Activated CD4-positive, alpha-beta T cell treated with anti-CD3 and anti-CD28 coated beads, Interleukin-2, Interleukin-4, amounts not matched to agents 100 ng/mL and 50 ng/mL, durations not matched to agents 16 hours and 8 hours (primary cell): Measurements from ENCODE around the gene PPIF.

Source experiments
- DNase-seq: peaks from one replicate; pipeline ENCODE4 v3.0.0-alpha.2; 2020; ENCODE audit warnings: low spot score

The PPIF gene

DNA sequence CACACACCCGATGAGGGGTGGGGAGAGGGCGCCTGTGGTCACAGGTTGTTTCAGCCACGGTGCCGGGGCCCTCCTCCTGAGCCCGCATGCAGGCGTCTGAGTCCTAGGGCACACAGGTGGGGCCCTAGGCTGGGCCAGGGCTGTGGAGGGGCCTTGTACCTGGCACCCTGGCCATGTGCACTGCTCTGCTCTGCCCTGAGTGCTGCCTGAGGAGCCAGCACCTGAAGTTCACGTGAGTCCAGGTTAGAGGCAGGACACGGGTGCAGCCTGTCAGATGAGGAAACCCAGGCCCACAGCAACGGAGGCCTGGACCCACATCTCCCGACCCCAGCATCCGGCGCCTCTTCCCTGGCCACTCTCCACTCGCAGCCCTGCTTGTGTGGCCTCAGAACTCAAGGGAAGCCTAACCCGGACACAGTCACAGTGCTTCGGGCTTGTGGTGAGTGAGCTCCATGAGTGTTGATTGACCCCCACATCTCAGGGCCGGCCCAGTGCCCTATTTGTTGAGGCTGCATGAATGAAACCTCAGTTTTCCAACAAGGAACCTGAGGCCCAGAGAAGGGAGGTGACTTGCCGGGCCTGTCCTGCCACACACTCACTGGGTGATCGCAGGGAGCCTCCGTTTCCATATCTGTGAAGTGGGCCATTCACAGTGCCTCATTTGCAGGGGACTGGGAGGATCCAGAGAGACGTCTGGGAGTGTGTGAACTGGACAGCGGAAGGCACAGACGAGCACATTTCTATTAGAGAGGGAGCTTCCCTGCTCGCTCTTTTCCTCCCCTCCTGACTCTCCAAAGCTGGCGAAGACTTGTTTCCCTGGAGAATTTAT lies 39.6 kb downstream of the PPIF start:
- DNase-seq = no peak

DNA sequence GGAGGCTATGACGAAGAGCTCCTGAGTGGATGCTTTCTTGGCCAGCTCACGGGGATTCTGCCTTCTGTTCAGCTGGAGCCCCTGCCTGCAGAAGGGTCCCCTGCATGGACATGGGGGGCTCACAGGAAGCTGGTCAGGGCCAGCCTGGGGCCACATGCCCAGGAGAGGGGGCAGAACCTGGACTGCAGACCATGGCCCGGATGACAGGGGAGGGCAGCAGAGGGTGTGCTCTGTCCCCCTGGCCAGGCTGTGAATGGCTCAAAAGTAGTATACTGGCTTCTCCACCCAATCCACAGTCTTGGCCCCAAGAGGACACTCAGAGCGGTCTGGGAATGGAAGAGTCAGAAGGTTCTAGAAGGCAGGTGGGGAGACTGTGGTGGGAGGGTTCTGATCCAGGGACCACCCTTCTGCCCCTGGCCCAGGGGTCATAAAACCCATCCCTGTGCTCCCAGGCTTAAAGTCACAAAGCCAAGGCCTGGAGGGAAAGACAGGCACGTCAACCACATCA lies 40.3 kb downstream of the PPIF start:
- DNase-seq = no peak

DNA sequence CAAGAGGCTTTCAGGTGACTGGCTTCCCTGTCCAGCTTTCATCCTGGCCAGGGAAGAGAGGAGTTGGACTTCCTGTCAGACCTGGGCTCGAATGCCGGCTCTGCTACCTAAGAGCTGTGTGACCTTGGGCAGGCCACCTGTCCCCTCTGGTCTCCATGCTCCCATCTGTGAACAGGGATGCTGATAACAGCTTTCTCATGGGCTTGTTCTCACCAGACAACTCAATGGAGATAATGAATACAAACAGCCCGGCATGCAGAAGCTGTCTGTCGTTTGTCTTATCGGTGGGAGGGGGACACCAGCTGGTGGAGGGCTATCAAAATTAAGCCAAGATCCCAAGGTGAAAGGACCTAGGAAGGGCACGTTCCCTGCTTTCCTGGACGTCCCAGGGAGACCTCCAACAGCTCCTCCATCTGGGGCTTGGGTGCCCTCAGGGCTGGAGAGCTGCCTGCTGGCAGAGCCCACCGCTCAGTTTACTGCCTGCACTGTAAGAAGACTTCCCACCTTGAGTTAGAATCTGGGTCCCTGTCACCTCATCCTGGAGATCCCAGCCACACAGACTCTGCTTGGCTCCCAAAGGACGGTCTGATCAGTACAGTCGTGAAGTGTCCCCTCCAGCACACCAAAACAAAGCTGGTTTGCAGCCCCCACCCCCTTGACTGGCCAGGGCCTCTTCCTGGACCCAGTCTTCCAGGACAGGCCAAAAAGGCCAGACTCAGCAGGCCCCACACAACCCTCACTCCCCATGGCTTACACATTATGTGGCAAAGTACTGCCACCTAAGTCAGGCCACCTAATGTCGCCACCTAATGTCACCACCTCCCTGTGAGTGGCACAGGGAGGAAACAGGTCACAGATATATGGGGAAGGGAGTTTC lies 40.9 kb downstream of the PPIF start:
- peak; percentile 11 for DNase-seq

DNA sequence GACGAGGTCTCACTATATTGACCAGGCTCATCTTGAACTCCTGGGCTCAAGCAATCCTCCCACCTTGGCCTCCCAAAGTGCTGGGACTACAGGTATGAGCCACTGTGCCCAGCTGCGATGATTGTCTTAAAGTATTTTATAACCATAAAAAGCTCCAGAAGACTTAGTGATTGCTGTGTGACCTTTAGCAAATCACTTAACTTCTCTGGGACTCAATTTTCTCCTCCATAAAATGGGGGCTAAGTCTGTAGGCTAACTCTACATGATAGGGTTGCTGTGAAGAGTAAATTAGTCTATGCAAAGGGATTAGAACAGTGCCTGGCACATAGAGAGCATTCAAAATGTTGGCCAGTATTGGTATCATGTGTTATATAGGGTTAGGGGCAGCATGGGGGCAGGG lies 42.8 kb downstream of the PPIF start:
- no peak for DNase-seq

DNA sequence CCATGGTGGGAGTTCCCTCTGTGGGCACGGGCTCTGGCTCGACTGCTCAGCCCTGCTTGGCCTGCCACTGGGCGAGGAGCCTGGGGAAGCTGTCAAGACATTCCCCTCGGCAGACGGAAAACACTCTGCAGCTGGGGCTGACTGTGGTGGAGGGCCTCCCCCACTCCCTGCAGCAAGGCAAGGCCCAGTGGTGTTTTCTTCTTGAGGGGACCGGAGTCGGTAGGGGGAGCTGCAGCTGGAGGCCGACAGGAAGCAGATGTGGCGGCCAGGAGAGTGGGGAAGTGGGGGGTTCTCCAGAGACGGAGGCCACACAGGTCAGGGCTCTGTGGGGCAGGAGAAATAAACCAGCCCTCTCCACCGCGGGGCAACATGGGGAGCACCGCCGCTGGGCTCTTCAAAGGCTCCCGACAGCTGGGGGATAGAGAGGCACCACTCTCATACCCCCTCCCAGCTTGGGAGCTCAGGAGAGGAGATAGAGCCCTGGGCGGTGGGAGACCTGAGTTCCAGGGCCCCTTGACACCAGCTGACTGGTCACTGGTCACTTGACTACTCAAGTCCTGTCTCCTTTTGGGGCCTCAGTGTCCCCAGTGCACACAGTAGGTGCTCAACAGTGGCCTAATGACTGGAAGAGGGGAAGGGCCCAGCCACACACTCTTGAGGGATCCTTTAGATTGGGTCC lies 43.4 kb downstream of the PPIF start:
- no peak for DNase-seq

DNA sequence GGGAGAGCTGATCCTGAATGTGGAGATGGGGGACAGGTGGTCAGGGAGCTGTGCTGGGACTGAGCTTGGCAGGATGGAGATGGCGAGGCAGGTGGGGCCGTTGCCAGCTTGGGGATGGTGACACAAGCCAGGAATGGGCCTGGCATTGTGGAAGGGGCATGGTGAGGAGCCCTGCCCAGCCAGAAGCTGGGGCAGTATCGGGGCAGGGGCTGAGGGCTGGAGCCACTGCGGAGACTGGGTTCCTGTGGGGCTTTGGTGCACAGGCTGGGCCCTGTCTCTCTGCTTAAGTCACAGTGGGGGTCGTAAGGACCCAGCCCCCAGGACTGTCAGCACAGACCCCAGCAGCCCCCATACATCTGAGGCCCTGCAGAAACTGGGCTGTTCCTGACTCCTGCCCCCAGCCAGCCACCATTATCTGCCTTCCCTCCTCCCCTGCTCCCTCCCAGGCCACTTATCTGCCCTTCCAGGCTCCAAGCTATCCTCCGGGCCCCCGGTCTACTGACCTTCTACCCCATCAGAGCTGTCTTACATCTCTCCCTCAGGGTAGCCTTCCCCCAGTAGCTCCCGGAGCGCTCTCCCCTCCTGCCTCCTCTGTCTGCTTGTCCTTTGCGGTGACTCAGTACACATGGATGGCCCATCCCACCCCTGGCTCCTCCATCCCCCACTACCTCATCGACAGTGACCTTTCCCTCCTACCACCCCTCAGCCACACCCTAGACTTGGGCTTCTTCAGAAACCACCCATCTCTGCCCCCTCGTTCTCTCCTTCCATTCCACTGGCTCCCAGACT lies 44.2 kb downstream of the PPIF start:
- DNase-seq = no peak

DNA sequence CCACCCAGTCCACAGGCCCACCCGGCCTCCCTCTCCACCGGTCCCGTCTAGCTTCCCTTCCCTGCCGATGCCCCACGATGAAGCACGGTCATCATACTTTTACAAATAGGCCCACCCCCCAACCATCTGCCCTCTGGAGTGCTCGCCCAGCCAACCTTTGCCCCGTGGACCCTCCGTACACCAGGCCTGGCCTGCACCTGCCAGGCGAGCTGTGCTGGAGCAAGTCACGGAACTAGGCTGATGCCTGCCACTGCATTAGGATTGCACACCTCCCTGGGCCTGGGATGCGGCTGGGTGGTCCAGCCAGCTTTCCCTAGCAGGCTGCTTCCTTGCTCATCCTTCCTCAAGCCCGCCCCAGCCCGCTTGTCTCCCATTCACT lies 44.7 kb downstream of the PPIF start:
- DNase-seq = no peak

DNA sequence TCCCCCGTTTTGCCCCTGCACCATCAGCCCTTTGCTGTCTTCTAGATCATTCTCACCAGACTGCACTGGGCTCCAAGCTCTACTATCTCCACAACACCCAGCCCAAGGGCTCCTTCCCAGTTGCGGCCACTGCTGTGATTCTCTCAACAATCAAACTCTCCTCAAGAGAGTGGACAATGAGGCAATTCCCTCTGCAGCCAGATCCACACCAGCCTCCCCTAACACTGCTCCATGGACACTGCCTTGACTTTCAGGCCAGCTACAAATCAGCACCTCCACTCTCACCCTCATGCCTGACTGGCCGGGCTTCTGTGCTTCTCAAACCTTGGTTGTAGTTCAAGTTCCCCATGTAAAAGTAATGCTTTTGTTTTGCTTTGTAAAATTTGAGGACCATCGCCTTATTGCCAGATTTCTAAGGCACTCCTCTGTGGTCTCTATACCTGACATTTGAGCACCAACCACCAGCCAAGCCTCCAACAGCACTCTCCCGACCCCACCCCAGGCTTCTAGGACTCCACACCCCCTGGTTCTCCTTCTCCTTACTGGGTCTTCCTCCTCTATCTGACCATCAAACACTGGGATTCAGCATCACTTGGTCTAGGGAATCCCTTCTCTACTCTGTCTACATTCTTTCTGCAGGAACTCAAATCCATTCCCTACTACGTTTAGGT lies 45.4 kb downstream of the PPIF start:
- DNase-seq = no peak

DNA sequence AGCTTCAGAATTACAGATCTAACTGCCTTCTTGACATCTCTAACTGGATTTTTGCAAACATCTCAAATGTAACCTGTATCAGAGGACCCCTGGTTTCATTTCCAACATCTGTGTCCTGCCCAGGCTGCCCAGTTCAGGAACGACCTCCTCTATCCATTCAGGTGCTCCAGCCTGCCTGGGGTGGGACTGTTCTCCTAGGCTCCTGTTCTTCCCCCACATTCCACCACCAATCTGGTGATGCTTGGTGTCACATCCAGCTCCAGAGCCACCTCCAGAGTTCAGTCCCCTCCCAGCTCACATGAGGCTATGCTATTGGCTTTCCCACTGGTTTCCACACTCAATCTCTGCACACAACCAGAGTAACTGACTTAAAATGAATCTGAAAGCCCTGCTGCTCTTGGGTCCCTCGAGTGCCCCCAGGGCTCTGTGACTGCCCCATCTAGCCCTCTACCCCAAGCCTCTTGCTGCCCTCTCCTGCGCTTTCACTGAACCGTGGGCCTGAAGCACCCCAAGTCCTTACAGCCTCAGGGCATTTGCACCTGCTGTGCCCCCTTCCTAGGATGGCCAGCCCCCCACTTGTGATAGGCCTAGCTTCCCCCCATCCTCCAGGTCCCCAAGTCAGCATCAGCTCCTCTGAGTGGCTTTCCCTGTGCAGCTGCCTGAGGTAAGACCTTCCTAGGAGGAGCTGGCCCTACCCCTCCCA lies 46.1 kb downstream of the PPIF start:
- DNase-seq = no peak

DNA sequence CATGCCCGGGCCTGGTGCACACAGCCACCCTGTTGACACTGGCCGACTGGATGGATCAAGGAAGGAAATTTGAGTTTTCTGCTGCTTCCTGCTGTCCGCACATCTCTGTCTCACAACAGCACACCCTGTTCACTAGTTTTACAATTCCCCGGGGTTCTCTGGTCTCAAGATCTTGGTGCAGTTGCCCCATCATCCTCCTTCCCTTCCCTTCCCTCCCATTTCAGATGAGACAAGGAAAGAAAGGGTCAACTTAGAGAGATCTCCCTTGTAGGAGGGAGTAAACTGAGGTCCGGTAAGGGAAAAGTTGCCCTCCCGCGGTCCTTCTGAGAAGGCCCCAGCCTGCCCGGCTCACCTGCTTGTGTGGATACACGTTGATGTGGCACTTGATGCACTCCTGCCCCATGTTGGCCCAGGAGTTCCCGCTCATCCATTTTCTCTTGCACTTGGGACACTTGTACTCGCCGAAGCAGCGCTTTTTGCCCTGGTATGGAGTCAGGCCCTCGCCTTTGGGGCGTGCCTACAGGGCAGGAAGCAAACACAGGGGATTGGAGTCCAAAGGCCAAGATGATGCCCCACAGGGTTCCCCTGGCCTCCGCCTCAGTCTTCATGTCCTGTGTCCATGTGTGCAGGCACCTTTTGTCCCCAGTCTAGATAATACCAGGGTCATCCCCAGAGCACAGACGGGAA lies 46.8 kb downstream of the PPIF start:
- DNase-seq = no peak

DNA sequence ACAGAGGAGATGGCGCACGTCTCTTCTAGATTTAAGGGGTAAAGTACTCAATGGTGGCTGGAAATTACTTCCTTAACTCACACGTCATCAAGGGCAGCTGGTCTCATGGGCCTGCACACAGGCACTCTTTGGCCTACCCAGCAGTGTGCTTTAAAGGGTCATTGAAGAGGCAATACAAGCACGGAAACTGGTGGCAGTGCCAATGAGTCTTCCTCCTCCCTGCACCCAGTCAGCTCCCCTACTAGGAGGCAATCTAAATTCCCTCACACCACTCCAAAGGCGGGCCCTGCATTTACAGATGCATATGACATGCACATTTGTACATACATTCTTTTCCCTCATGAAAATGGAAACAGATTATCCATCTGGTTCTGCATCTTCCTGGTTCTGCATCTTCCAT lies 47.4 kb downstream of the PPIF start:
- DNase-seq = no peak

DNA sequence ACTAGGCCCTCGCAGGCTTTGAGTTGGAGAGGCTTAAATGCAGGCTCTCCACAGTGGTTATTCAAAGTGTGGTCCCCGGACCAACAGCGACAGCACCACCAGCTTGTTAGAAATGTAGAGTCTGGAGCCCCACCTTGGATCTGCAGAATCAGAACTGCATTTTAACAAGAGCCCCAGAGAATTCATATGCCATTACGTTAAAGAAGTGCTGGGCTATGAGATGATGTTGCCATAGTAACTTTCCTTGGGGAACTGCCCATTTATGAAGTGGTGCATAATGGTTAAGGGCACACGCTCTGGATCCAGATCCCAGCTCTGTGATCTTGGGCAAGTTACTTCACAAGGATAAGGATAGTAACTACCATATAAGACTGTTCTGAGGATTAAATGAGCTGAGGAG lies 49.3 kb downstream of the PPIF start:
- DNase-seq = no peak

DNA sequence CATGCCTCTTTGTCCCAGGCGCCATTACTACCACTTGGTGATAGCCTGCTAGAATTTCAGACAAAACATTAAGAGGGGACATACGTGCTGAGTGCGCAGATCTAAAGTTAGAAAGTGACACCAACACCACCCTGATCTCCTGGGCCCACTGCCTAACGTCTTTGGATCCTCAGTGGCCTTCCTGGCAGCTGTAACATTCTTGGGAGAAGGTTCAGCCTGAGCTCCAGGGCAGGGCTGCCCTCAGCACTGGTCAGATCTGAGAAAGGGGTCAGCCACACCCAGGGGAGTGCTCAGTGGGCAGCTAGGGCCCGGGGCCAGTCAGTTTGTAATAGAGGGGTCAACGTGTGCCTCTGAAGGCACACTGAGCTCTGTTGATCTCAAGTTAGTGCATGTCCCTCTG lies 49.8 kb downstream of the PPIF start:
- DNase-seq = no peak

DNA sequence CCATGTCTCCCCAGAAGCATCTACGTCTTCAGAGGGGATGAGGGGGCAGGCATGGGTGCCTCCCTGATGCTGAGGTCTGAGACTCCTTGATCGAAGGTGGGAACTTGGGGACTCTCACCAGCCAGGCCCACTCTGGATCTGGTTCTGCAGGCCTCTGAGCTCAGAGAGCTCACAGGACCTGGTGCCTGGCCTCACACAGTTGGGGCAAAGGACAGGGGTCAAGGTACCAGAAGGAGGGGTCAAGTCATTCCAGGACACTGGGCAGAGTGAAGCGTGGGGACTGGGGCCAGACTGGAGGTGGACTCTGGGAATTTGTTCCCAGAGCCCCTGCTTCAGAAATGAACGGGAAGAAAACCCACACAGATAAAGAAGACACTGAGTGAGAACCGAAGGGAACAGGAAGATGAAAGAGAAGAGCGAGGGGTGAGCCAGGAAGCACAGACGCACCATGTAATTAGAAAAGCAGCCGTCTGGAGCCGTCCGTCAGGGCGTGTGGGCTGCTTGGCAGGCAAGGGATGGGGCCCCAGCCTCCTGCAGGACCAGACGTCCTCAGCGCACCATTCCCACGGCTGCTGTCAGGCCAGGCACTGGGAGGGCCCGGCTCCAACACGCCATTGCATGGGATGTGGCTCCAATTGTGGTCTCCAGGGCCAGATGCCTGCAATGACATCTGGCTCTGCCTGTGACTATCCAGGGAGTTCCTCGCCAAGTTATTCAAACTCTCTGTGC lies 50.5 kb downstream of the PPIF start:
- no peak for DNase-seq

DNA sequence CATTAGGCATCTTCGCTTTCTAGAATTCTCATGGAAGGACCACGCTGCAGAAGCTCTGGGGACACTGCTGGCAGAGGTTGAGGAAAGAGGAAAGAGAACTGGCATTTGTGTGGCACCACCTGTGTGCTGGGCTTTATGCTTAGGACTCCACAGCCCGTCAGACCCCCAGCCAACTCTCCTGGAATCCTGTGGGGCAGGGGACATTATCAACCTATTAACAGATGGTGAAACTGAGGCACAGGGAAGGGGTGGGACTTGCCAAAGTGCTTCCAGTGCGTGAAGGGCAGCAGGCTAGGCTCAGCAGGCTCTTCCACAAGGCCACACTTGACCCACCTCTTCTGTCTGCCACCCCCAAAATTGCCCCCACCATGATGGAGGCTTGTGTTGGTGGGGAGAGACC lies 51.4 kb downstream of the PPIF start:
- no peak for DNase-seq

DNA sequence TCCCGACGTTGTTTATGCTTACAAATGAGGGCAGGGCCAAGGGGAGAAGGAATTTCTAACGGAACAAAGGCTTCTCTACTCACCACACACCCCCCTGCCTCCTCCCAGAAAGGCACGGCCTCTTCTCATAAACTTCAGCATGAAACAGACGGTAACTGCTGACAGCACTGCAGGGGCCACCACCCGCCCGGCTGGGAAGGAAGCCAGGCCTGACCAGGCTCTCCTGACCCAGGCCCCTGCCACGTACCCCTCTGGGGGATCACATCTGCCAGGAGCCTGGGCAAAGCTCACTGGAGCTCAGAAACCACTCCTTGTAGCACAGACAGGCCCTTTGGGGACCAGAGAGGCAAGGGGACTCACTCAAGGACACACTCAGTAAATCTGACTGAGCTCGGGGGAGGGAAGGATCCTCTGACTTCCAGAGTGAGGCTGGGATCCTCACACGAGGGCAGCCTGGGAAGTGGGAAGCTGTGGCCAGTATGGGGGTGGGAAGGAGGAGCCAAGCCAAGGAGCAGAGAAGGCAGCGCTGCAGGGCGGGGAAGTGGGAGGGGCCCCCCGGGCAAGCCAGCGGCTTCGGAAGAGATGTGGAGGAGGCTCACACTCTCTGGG lies 52.1 kb downstream of the PPIF start:
- DNase-seq = no peak

DNA sequence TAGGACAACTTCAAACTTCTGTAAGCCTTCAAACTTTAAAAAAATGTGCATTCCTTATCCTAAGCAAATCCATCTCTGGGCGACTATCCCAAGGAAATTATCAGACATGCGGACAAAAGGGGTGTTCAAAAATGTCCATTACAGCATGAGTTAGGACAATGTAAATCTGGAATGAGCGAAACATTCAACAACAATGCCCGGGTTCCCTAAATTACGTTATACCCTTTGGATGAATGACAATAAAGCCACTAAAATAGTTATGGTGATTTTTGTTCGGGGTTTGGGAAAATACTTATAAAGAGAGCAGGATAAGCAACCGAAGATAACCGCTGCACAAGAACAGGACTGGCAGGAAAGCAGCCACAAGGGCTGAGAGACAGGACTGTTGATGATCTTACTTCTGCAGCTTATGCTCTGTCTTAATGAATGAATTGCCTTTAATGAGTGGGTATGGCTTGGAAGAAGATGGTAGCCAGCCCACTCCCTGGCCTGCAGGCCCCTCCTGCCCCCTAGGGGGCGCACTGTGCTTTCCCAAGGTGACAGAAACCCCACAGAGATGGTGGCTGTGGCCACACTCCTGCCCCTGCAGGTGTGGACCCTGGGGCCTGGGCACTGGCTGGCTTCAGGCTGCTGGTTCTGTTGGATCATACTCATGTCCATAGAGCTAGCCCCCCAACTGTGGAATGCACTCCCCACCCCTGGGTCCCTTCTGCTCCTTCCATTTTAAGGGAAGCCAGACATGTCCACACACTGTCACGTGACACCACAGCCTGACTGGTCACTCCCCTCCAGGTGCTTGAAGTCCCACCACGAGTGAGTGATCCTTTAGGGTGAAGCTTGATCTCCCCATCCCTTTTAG lies 53.1 kb downstream of the PPIF start:
- peak; percentile 66 for DNase-seq
